C4-2B (cell line): ENCODE results near the gene PDE4D.

Experiments
- ZFX ChIP-seq: fragments of 450-650 bp; IDR thresholded peaks from 2 replicates; pipeline ENCODE4 v1.6.1; 2017
- TF ChIP-seq, protein P1 (sequence below): fragments of 450-650 bp; conservative IDR thresholded peaks from 2 replicates; pipeline ENCODE4 v1.5.1; 2017; ENCODE audit warnings: mild to moderate bottlenecking

DNA sequence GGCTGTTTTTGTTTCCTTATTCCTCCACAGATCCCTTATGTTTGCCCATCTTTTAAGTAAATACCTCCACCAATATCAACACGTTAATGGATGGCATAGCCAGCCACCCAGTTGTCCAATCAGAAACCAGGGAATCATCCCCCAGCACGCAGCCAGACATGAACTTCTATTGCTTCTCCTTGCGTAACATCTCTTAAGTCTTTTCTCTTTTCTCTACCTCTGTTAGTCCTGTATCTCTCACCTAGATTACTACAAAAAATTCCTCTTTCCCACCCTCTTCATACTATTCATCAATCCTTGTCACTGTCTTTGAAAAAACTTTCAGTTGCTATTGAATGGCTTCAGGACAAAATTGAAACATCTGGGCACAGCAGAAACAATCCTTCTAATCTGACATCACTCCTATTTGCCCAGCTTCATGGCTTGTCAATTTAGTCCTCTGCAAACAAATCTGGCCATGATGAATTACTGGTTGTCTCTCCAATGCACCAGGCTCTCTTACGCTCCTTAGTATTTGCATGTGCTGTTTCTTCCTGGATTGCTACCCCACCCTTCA is 961.4 kb downstream of the PDE4D start:
- TF ChIP-seq, protein P1, sequence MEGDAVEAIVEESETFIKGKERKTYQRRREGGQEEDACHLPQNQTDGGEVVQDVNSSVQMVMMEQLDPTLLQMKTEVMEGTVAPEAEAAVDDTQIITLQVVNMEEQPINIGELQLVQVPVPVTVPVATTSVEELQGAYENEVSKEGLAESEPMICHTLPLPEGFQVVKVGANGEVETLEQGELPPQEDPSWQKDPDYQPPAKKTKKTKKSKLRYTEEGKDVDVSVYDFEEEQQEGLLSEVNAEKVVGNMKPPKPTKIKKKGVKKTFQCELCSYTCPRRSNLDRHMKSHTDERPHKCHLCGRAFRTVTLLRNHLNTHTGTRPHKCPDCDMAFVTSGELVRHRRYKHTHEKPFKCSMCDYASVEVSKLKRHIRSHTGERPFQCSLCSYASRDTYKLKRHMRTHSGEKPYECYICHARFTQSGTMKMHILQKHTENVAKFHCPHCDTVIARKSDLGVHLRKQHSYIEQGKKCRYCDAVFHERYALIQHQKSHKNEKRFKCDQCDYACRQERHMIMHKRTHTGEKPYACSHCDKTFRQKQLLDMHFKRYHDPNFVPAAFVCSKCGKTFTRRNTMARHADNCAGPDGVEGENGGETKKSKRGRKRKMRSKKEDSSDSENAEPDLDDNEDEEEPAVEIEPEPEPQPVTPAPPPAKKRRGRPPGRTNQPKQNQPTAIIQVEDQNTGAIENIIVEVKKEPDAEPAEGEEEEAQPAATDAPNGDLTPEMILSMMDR = no peak
- TF ChIP-seq ZFX = no peak
